Esophagus muscularis mucosa (tissue), 4 donors: ENCODE results near the gene CHRNA7.

Experiments
- CTCF ChIP-seq, 3 experiments: fragments of 200-600 bp in 2 of 3; fragments of 450-650 bp in 1 of 3; sonication (generic) in 2 of 3; IDR thresholded peaks; one replicate each; pipeline ENCODE4 v1.5.1; 2017 to 2019; ENCODE audit warnings: antibody characterized with exemption in 3 of 3, mild to moderate bottlenecking in 2 of 3, moderate library complexity in 1 of 3
- EP300 ChIP-seq: sonication (generic); formaldehyde crosslinking; IDR thresholded peaks from one replicate; pipeline ENCODE4 v1.6.1; 2017; ENCODE audit warnings: antibody characterized with exemption
- POLR2A ChIP-seq: fragments of 450-650 bp; IDR thresholded peaks from one replicate; pipeline ENCODE4 v1.6.1; 2017; ENCODE audit warnings: antibody characterized with exemption, moderate library complexity, mild to moderate bottlenecking, low read depth
- POLR2AphosphoS5 ChIP-seq, 2 donors: sonication (generic); formaldehyde crosslinking; IDR thresholded peaks; one replicate each; pipeline ENCODE4 v1.6.1; 2017; ENCODE audit warnings: antibody characterized with exemption in 2 of 2

DNA sequence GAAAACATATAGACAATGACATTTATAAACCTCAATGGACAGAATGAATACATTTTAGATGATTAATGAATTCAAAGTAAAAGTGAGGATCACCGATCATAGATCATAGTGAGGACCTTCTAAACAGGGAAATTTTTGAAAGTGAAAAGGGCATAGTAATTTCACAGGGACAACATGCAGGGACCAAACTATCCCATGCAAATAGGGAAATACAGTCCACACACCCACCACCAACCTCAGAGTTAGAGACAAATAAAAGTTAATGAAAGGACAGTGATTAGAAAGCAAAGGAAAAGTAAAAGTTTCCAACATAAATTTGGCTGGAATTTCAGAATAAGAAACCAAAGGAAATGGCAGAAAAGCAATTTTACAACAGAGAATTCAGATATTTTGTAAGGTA, 15.4 kb upstream of the CHRNA7 start:
- no peak for TF ChIP-seq POLR2A
- no peak for TF ChIP-seq CTCF (IDR thresholded peaks at IDR 0.05)
- TF ChIP-seq POLR2AphosphoS5 (IDR thresholded peaks at IDR 0.05) = no peak
- TF ChIP-seq EP300 = no peak
